HG03457 (cell line): Measurements from ENCODE around the gene CD99.
A peak's percentile ranks its signal among the peaks of the same experiment; 100 is the strongest.
"Not testable (repeated sequence)": the region's sequence is repeated elsewhere in the genome, so short reads cannot be mapped to it uniquely, and the experiment has no call there.

Experiments
- ATAC-seq: cut with Tn5 transposase; IDR thresholded peaks from one replicate; pipeline ENCODE4 v1.9.1; 2021; ENCODE audit warnings: moderate number of reproducible peaks; ENCODE audit not compliant: unreplicated experiment

The CD99 gene

DNA sequence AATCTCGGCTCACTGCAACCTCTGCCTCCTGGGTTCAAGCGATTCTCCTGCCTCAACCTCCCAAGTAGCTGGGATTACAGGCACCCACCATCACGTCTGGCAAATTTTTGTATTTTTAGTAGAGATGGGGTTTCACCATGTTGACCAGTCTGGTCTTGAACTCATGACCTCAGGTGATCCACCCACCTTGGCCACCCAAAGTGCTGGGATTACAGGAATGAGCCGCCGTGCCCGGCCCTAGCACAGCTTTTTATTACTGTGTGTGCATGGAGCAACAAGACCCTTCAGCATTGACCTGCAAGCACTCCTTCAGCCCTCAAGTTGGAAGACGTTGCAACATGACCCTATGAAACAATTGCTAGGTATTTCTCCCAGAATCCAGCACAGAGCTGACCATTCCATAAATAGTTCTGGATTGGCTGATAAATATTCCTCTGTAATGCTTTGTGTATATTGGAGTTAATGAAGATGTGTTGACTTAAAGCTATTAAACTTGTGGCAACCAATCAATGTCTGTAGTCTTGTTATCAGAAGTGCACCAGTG is 15.4 kb upstream of the CD99 start:
- ATAC-seq, result not testable (repeated sequence)

GRCh38 chrX:2676794-2677675 is 14.1 kb upstream of the CD99 start:
- no peak for ATAC-seq

- no peak for ATAC-seq
Measured at GRCh38 chrX:2677764-2678163, 13.3 kb upstream of the CD99 start.

- ATAC-seq, result no peak
Measured at GRCh38 chrX:2678583-2678982, 12.5 kb upstream of the CD99 start.

GRCh38 chrX:2679534-2680485 is 11.3 kb upstream of the CD99 start:
- no peak for ATAC-seq

DNA sequence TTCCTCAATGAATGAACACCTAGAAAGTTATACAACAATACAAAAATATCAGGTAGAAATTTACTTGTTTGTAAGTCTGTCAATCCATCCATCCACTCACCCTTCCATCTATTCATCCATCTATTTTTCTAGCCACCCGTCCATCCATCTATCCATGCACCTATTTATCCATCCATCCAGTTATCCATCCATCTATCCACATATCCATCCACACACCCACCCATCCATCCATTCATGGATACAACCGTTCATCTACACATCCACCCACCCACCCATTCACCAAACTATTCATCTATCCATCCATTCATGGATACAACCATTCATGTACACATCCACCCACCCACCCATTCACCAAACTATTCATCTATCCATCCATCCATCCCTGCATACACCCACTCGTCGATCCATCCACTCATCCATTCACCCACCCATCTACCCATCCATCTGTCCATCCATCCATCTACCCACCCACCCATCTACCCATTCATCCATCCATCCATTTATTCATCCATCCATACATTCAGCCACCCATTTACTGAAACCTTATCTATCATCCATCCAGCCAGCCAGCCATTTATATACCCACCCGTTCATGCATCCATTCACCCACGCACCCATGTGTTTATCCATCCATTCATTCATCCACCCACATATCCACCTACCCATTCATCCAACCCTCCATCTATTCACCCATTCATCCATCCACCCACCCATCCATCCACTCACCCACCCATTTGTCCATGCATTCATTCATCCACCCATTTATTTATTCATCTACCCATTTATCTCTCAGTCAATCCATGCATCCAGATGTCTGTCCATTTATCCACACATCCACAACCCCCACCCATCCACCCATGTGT is 10.4 kb upstream of the CD99 start:
- ATAC-seq, result no peak

- ATAC-seq, result no peak
Measured at GRCh38 chrX:2682565-2683177, 8.4 kb upstream of the CD99 start.

DNA sequence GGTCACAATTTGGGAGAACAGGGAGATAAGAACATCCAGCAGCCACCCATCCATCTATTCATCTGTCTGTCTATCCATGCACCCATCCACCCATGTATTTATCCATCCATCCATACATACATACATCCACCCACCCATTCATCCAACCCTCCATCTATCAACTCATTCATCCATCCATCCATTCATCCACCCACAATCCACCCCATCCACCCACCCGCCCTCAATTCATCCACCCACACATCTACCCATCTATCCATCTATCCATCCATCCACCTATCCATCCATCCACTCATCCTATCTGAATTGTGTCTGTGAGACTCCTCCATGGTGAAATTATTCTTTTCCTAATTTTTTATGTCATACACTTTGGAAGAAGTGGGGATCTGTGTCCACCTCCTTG is 6.8 kb upstream of the CD99 start:
- ATAC-seq, result no peak

- no peak for ATAC-seq
Measured at GRCh38 chrX:2685886-2686285, 5.2 kb upstream of the CD99 start.

- ATAC-seq, result no peak
Measured at GRCh38 chrX:2689773-2690666, 1.1 kb upstream of the CD99 start.

DNA sequence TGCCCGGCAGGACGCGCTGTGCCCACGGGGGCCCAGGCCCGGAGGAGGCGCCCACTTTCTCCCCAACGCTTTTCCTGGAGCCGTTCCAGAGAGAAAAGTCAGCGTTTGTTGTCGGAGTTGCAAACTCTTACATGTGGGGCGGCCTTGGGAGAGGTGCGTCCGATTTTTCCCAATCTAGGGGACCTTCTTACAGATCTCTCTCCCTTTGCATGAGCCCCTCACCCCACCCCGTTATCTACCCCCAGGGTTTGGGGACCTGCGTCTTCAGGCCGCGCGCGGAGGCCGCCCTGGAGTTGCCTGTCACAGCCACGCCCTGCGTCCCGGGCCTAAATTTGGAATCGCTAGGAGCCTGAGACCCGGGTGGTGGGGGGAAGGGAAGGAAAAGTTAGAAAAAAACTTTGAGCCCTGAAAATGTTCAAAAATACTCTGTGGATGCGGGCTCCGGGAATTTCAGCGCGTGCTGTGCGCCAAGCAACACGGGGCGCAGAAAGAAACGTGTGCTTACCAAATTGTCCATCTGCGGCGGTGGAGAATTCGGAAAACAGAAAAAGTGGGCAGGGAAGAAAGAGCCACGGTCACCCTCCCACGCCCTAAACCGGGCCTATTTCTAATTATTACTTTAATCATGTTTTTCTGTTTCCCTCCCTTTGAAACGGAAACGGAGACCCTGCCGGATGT is 587 bp downstream of the CD99 start:
- no peak for ATAC-seq

GRCh38 chrX:2692221-2693112 is 1.4 kb downstream of the CD99 start:
- no peak for ATAC-seq

- ATAC-seq, result no peak
Measured at GRCh38 chrX:2693113-2694002, 2.3 kb downstream of the CD99 start.

- ATAC-seq, result no peak
Measured at GRCh38 chrX:2694914-2695267, 3.8 kb downstream of the CD99 start.

GRCh38 chrX:2696698-2697215 is 5.7 kb downstream of the CD99 start:
- peak; percentile 89 for ATAC-seq

DNA sequence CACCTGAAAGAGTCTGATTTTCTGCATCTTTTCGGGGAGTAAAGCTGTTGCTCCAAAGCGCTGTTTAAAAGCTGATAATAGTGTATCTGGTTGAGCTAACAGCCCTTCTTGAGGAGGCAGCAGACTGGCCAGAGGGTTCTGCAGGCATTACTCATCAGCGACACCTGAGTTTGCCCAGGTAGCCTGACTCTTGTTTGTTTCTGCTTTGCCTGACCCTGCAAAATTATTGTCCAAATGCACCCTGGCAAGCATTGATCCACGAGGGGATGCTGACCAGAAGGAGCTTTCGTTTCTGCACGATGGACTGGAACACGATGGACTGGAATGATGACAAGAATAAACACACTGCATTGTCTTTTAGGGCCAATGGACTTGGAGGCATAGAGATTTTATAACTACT is 6.2 kb downstream of the CD99 start:
- no peak for ATAC-seq
